Colonic mucosa (tissue), 4 donors: ENCODE data around the gene NDUFB2. TPM values are rescaled to one million over a fixed set of nuclear protein-coding genes. Genes with fewer than 3 reads are reported as not detected.

Experiments used
- DNase-seq: peaks from one replicate; pipeline ENCODE4 v3.0.0-alpha.2; 2020
- H3K27ac ChIP-seq: fragments of 200-600 bp; one replicate; pipeline ENCODE4 v1.8.0; 2021
- H3K27me3 ChIP-seq: fragments of 200-600 bp; one replicate; pipeline ENCODE4 v1.8.0; 2021
- H3K36me3 ChIP-seq: fragments of 200-600 bp; one replicate; pipeline ENCODE4 v1.8.0; 2021
- H3K4me1 ChIP-seq: fragments of 200-600 bp; one replicate; pipeline ENCODE4 v1.8.0; 2021; ENCODE audit warnings: mild to moderate bottlenecking
- H3K4me3 ChIP-seq: fragments of 200-600 bp; one replicate; pipeline ENCODE4 v1.8.0; 2021
- H3K9ac ChIP-seq, 2 donors: one replicate each; pipeline ENCODE4 v1.7.0; 2013; ENCODE audit warnings: control low read depth in 2 of 2, low read depth in 2 of 2, low read length in 2 of 2
- H3K9me3 ChIP-seq: fragments of 200-600 bp; one replicate; pipeline ENCODE4 v1.8.0; 2021
- intact Hi-C: fragments of 100-400 bp; cut with DNase I; formaldehyde crosslinking; loops from one replicate; pipeline ENCODE4 v1.14.1; 2022
- total RNA-seq, 2 donors: library from RNA; stranded (reverse); fragmentation: NEBNext Ultra II Directional in 1 of 2; extraction: Animal tissue kit (Norgen Biotek cat#: 25700) in 1 of 2; gene quantifications; one replicate each; pipeline ENCODE4 v1.2.1, GENCODE V29; 2021
- TF ChIP-seq, protein P1 (sequence below): fragments of 200-600 bp; IDR thresholded peaks from one replicate; pipeline ENCODE4 v1.8.0; 2022; ENCODE audit warnings: antibody characterized with exemption, mild to moderate bottlenecking
- donor health status: healthy.
- donor health status: DM: no; HTN: no; CAD: no.
- donor health status: DM: no; HTN: no; CAD: no.

The NDUFB2 gene
- total RNA-seq, 2 donors from 2014 or later = 281 to 309 TPM

DNA sequence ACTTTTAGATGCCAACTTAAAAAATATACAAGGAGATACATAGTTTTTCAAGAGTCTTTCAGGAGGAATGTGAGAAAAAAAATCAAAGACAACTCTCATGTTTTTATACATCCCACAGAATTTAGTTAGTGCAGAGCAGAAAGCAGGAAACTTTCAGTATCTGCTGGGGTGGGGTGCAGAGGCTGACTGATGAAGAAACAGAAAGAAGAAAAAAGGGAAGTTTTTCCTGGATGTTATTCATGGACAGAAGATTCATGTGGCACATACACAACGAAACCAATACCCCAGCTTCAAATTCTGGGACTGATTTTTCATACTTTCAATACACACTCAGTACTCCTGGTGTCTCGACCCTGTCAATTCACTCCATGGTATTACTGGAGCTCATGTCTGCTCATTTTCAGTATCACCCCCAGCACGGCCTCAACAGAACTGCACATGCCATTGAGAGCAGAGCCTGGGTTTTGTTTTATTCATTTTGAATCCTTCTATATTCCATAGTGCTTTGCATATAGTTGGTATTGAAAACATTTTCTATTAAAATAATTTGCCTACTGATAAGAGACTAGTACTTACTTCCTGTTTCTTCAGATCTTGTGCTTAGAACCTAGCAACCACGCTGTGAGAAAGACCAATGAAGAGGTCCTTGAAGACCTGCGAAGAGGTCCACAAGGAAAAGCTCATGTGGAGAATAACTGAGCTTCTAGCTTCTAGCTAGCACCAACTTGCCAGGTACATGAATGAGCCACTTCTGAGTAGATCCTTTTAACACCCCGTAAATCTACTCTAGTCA lies 49.0 kb downstream of the NDUFB2 start:
- Histone ChIP-seq H3K27me3 (no peaks in the 10 kb centered on the region), H3K9me3 (no peaks in the 10 kb centered on the region), H3K4me1 (no peaks in the 10 kb centered on the region), H3K36me3 (no peaks in the 10 kb centered on the region), H3K27ac (no peak overlapping the region), H3K4me3 (no peak overlapping the region), H3K9ac (no peak overlapping the region)
- intact Hi-C loops = no loop called here
- TF ChIP-seq, protein P1, sequence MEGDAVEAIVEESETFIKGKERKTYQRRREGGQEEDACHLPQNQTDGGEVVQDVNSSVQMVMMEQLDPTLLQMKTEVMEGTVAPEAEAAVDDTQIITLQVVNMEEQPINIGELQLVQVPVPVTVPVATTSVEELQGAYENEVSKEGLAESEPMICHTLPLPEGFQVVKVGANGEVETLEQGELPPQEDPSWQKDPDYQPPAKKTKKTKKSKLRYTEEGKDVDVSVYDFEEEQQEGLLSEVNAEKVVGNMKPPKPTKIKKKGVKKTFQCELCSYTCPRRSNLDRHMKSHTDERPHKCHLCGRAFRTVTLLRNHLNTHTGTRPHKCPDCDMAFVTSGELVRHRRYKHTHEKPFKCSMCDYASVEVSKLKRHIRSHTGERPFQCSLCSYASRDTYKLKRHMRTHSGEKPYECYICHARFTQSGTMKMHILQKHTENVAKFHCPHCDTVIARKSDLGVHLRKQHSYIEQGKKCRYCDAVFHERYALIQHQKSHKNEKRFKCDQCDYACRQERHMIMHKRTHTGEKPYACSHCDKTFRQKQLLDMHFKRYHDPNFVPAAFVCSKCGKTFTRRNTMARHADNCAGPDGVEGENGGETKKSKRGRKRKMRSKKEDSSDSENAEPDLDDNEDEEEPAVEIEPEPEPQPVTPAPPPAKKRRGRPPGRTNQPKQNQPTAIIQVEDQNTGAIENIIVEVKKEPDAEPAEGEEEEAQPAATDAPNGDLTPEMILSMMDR = no peak
- DNase-seq = no peak

DNA sequence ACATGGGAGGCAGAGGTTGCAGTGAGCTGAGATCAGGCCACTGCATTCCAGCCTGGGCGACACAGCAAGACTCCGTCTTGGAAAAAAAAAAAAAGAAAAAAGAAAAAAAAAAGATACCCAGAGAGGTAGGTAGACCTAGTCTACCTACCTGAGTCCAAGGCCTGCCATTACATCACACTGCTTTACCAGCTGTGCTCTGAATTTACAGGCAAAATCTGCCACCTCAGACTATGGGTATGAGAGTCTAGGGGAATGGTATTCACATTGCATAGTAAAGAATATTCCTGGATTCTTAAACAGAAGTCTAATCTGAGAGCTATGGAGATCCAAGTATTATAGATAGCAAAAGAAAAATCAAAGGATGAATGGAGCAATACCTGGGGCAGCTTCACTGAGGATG lies 50.2 kb downstream of the NDUFB2 start:
- no peak overlapping the region for H3K9ac ChIP-seq
- intact Hi-C loops = no loop called here
- no peaks in the 10 kb centered on the region for H3K36me3 ChIP-seq
- no peak for DNase-seq
- H3K4me1 ChIP-seq = no peaks in the 10 kb centered on the region
- no peak overlapping the region for H3K4me3 ChIP-seq
- H3K9me3 ChIP-seq = no peaks in the 10 kb centered on the region
- TF ChIP-seq, protein P1 = no peak
- H3K27me3 ChIP-seq = no peaks in the 10 kb centered on the region
- no peak overlapping the region for H3K27ac ChIP-seq

DNA sequence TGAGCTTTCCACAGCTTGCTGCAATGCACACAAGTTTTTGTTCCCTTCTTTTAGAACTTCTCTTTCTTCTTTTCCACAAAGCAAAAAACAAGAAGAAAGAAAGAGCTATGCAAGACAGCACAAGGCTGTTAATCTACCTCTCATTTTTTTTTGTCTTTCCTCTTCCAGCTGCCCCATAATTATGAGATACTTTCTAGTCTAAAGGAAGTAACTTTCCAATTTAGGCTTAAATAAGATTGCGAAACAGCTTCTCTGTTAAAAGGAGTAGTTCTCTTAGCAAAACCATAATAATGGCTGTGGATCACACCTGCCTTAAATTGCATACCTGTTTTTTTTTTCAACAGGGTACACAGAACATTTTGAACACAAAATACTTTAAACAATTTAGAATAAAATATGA lies 56.0 kb downstream of the NDUFB2 start:
- Histone ChIP-seq H3K4me1 (no peaks in the 10 kb centered on the region), H3K27ac (no peak overlapping the region), H3K9me3 (no peaks in the 10 kb centered on the region), H3K9ac (no peak overlapping the region), H3K4me3 (no peak overlapping the region), H3K27me3 (no peaks in the 10 kb centered on the region), H3K36me3 (no peaks in the 10 kb centered on the region)
- TF ChIP-seq, protein P1 = no peak
- DNase-seq = no peak
- intact Hi-C loops = no loop called here

DNA sequence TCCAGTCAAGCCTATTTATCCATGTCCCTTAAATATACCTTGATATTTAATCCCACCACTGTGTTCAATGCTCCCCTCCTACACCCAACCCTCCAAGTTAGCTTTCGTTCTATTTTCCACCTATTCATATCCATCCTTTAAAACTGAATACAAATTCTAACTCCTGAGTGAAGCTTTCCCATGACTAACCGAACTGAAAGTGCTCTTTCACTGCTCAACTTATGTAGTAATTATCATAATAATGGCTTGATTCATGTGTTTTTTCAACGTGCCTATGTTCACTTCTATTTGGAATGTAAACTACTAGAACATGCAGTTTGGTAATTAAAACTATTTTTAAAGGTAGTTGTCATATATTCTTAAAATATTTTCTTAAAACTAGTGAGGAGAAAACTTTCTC lies 58.0 kb downstream of the NDUFB2 start:
- intact Hi-C loops = no loop called here
- Histone ChIP-seq H3K36me3 (no peaks in the 10 kb centered on the region), H3K27ac (no peak overlapping the region), H3K4me3 (no peak overlapping the region), H3K9ac (no peak overlapping the region), H3K4me1 (no peaks in the 10 kb centered on the region), H3K9me3 (no peaks in the 10 kb centered on the region), H3K27me3 (no peaks in the 10 kb centered on the region)
- DNase-seq = no peak
- TF ChIP-seq, protein P1 = no peak

Other genes with a start within 250 kb of the NDUFB2 start
- gene MKRN1, start 217.2 kb upstream of the NDUFB2 start, total RNA-seq = 100 to 1,000 TPM; 175 to 240 TPM
- 1 to 10 TPM; 7.4 to 9.2 TPM for gene DENND2A, start 55.9 kb upstream of the NDUFB2 start, total RNA-seq
- 10 to 100 TPM; 25.4 to 40.6 TPM for gene ADCK2, start 23.8 kb upstream of the NDUFB2 start, total RNA-seq
- gene BRAF, start 228.2 kb downstream of the NDUFB2 start, total RNA-seq = 10 to 100 TPM; 19.8 to 24.7 TPM